Neural cell (in vitro differentiated cells): ENCODE data around the gene SART3.

ENCODE experiments used
- EZH2 ChIP-seq: fragments of 200-600, 300-800 bp; shearing (Covaris generic), sonication (generic); IDR thresholded peaks from 2 replicates; pipeline ENCODE4 v1.6.1; 2014; ENCODE audit warnings: antibody characterized with exemption, low read length, borderline replicate concordance, mild to moderate bottlenecking; ENCODE audit not compliant: insufficient read depth, poor library complexity, severe bottlenecking
- POLR2AphosphoS5 ChIP-seq: IDR thresholded peaks from 2 replicates; pipeline ENCODE4 v1.6.1; 2012
- RAD21 ChIP-seq: fragments of 450-650 bp; conservative IDR thresholded peaks from 2 replicates; pipeline ENCODE4 v1.6.1; 2014; ENCODE audit warnings: antibody characterized with exemption, mild to moderate bottlenecking, moderate library complexity
- TAF1 ChIP-seq: IDR thresholded peaks from 2 replicates; pipeline ENCODE4 v1.6.1; 2012; ENCODE audit warnings: low read depth
- TF ChIP-seq, protein P1 (sequence below): fragments of 450-650 bp; IDR thresholded peaks from 2 replicates; pipeline ENCODE4 v1.5.1; 2014; ENCODE audit warnings: antibody characterized with exemption, mild to moderate bottlenecking, moderate library complexity; ENCODE audit not compliant: poor library complexity, severe bottlenecking
- TF ChIP-seq, protein P2 (sequence below): IDR thresholded peaks from 2 replicates; pipeline ENCODE4 v1.6.1; 2012; ENCODE audit warnings: borderline replicate concordance

DNA sequence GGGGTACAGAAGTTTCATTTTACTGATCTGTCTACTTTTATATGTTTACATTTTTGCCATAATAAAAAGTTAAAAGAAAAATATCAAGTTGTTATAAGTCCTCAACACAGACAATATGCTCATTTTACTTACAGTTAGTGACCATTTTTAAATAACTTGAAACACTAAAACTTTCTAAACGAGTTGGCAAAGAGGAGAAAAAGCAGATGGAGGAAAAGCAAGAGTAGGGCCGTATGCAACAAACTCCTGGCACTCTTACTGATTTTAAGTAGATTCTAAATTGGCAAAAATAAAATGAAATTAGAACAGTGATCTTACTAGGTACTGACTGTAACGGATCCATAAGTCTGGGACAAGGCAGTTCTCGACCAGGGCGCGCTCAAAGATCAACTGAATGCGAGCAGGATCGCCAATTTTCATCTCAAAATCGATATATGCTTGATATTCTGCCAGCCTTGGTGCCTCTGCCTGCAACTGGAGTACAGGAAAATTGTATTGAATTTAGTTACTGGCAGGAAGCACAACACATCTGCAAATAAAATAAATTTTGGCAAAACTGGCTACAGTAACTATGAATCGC, 22.3 kb downstream of the SART3 start:
- TF ChIP-seq, protein P1, sequence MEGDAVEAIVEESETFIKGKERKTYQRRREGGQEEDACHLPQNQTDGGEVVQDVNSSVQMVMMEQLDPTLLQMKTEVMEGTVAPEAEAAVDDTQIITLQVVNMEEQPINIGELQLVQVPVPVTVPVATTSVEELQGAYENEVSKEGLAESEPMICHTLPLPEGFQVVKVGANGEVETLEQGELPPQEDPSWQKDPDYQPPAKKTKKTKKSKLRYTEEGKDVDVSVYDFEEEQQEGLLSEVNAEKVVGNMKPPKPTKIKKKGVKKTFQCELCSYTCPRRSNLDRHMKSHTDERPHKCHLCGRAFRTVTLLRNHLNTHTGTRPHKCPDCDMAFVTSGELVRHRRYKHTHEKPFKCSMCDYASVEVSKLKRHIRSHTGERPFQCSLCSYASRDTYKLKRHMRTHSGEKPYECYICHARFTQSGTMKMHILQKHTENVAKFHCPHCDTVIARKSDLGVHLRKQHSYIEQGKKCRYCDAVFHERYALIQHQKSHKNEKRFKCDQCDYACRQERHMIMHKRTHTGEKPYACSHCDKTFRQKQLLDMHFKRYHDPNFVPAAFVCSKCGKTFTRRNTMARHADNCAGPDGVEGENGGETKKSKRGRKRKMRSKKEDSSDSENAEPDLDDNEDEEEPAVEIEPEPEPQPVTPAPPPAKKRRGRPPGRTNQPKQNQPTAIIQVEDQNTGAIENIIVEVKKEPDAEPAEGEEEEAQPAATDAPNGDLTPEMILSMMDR = no peak
- TF ChIP-seq EZH2 (no peak), TAF1 (no peak), RAD21 (no peak), POLR2AphosphoS5 (no peak)
- TF ChIP-seq, protein P2, sequence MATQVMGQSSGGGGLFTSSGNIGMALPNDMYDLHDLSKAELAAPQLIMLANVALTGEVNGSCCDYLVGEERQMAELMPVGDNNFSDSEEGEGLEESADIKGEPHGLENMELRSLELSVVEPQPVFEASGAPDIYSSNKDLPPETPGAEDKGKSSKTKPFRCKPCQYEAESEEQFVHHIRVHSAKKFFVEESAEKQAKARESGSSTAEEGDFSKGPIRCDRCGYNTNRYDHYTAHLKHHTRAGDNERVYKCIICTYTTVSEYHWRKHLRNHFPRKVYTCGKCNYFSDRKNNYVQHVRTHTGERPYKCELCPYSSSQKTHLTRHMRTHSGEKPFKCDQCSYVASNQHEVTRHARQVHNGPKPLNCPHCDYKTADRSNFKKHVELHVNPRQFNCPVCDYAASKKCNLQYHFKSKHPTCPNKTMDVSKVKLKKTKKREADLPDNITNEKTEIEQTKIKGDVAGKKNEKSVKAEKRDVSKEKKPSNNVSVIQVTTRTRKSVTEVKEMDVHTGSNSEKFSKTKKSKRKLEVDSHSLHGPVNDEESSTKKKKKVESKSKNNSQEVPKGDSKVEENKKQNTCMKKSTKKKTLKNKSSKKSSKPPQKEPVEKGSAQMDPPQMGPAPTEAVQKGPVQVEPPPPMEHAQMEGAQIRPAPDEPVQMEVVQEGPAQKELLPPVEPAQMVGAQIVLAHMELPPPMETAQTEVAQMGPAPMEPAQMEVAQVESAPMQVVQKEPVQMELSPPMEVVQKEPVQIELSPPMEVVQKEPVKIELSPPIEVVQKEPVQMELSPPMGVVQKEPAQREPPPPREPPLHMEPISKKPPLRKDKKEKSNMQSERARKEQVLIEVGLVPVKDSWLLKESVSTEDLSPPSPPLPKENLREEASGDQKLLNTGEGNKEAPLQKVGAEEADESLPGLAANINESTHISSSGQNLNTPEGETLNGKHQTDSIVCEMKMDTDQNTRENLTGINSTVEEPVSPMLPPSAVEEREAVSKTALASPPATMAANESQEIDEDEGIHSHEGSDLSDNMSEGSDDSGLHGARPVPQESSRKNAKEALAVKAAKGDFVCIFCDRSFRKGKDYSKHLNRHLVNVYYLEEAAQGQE = no peak
